DND-41 (cell line): ENCODE data around the gene KSR2.

Experiments
- ATAC-seq: fragments of 200-7000 bp; cut with Tn5 transposase; 3 replicates; pipeline ENCODE4 v1.9.1; 2021; ENCODE audit warnings: low read depth; ENCODE audit not compliant: insufficient read depth
- DNase-seq: peaks from one replicate; pipeline ENCODE4 v3.0.0-alpha.2; 2020
- H2AFZ ChIP-seq: 2 replicates; pipeline ENCODE4 v1.6.0; 2012; ENCODE audit warnings: low read depth, low read length
- H3K27ac ChIP-seq: 2 replicates; pipeline ENCODE4 v1.5.1; 2012; ENCODE audit warnings: low read length, inconsistent platforms
- H3K27me3 ChIP-seq: fragments of 200-600 bp; sonication (generic); 2 replicates; pipeline ENCODE4 v1.6.0; 2012; ENCODE audit warnings: low read length, mild to moderate bottlenecking, inconsistent platforms; ENCODE audit not compliant: insufficient read depth, poor library complexity
- H3K36me3 ChIP-seq: 2 replicates; pipeline ENCODE4 v1.5.1; 2012; ENCODE audit warnings: low read length, inconsistent platforms; ENCODE audit not compliant: insufficient read depth
- H3K4me1 ChIP-seq: 2 replicates; pipeline ENCODE4 v1.5.1; 2012; ENCODE audit warnings: mild to moderate bottlenecking, low read length; ENCODE audit not compliant: insufficient read depth
- H3K4me2 ChIP-seq: 2 replicates; pipeline ENCODE4 v1.6.0; 2012; ENCODE audit warnings: mild to moderate bottlenecking, moderate library complexity, low read length, inconsistent platforms; ENCODE audit not compliant: insufficient read depth
- H3K4me3 ChIP-seq, 2 experiments: fragments of 200-600 bp in 1 of 2; shearing (Covaris generic) in 1 of 2; 2 replicates each; pipeline ENCODE4 v1.5.1; 2012 to 2016; ENCODE audit warnings: inconsistent platforms in 2 of 2, low read length in 2 of 2, mild to moderate bottlenecking in 2 of 2, low read depth in 1 of 2, moderate library complexity in 1 of 2
- H3K79me2 ChIP-seq: 2 replicates; pipeline ENCODE4 v1.6.0; 2012; ENCODE audit warnings: low read length, inconsistent platforms; ENCODE audit not compliant: insufficient read depth
- H3K9ac ChIP-seq: 2 replicates; pipeline ENCODE4 v1.6.0; 2012; ENCODE audit warnings: low read depth, mild to moderate bottlenecking, inconsistent platforms, low read length, moderate library complexity
- H3K9me3 ChIP-seq: 2 replicates; pipeline ENCODE4 v1.5.1; 2012; ENCODE audit warnings: low read length, moderate library complexity, mild to moderate bottlenecking, inconsistent platforms; ENCODE audit not compliant: insufficient read depth, severe bottlenecking
- H4K20me1 ChIP-seq: 2 replicates; pipeline ENCODE4 v1.6.0; 2012; ENCODE audit warnings: low read length; ENCODE audit not compliant: insufficient read depth
- EZH2 ChIP-seq: IDR thresholded peaks from 3 replicates; pipeline ENCODE4 v1.6.1; 2012; ENCODE audit warnings: borderline replicate concordance, low read depth, mild to moderate bottlenecking, moderate library complexity, low read length, inconsistent platforms; ENCODE audit not compliant: severe bottlenecking
- TF ChIP-seq, protein P1 (sequence below): IDR thresholded peaks from 2 replicates; pipeline ENCODE4 v1.5.1; 2012; ENCODE audit warnings: borderline replicate concordance, low read length, moderate library complexity, mild to moderate bottlenecking; ENCODE audit not compliant: poor library complexity, severe bottlenecking; ENCODE audit errors: extremely low read depth

Gene KSR2

DNA sequence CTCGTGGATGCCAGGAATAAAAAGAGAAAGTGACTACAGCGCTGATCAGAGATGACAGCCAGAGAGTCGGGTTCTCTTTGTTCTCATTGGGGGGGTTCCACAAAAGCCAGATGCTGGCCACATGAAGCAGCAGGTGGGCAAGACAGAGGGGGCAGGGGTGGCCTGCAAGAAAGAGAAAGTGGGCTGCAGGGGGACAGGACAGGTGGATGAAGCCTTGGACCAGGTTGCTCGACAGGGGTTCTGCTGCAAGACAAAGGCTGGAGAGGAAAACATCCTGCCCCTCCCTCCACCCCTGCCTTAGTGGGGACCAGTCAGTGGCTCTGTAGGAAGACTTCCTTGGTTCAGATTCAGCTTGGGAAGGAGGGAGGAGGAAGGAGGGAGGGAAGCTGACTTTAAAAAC, 126.2 kb downstream of the KSR2 start:
- Histone ChIP-seq H3K9me3 (peaks cover 5% of the 10 kb centered on the region), H3K9ac (no peak overlapping the region), H3K4me1 (no peaks in the 10 kb centered on the region), H4K20me1 (no peaks in the 10 kb centered on the region), H3K27me3 (peaks cover 11% of the 10 kb centered on the region), H3K4me2 (no peak overlapping the region), H2AFZ (no peak overlapping the region), H3K27ac (no peak overlapping the region), H3K79me2 (no peaks in the 10 kb centered on the region), H3K36me3 (no peaks in the 10 kb centered on the region), H3K4me3 (no peak overlapping the region)
- TF ChIP-seq, protein P1, sequence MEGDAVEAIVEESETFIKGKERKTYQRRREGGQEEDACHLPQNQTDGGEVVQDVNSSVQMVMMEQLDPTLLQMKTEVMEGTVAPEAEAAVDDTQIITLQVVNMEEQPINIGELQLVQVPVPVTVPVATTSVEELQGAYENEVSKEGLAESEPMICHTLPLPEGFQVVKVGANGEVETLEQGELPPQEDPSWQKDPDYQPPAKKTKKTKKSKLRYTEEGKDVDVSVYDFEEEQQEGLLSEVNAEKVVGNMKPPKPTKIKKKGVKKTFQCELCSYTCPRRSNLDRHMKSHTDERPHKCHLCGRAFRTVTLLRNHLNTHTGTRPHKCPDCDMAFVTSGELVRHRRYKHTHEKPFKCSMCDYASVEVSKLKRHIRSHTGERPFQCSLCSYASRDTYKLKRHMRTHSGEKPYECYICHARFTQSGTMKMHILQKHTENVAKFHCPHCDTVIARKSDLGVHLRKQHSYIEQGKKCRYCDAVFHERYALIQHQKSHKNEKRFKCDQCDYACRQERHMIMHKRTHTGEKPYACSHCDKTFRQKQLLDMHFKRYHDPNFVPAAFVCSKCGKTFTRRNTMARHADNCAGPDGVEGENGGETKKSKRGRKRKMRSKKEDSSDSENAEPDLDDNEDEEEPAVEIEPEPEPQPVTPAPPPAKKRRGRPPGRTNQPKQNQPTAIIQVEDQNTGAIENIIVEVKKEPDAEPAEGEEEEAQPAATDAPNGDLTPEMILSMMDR, result no peak
- no peak for TF ChIP-seq EZH2
- ATAC-seq (no peak), DNase-seq (no peak)

DNA sequence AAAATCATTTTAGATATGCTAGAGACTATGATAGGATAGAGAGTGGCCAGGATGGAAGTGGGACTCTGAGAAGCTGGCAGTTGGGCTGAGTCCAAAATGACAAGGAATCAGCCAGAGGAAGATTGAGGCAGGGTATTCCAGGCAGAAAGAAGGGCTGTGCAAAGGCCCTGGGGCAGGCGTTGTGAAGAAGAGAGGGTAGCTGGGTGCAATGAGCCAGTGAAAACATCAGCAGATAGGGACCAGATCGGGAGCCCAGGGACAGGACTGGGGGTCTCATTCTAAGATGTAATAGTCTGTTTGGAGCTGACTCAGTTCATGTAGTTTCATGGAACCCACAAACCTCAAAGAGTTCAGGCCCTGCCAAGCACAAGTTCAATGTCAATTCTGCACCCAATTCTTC, 126.6 kb downstream of the KSR2 start:
- Histone ChIP-seq H3K27ac (no peak overlapping the region), H3K4me2 (no peak overlapping the region), H2AFZ (no peak overlapping the region), H3K79me2 (no peaks in the 10 kb centered on the region), H3K36me3 (no peaks in the 10 kb centered on the region), H3K4me1 (no peaks in the 10 kb centered on the region), H3K4me3 (no peak overlapping the region), H3K9ac (no peak overlapping the region), H4K20me1 (no peaks in the 10 kb centered on the region), H3K9me3 (peaks cover 5% of the 10 kb centered on the region), H3K27me3 (peaks cover 8% of the 10 kb centered on the region)
- DNase-seq (no peak), ATAC-seq (no peak)
- TF ChIP-seq, protein P1, result no peak
- no peak for TF ChIP-seq EZH2

DNA sequence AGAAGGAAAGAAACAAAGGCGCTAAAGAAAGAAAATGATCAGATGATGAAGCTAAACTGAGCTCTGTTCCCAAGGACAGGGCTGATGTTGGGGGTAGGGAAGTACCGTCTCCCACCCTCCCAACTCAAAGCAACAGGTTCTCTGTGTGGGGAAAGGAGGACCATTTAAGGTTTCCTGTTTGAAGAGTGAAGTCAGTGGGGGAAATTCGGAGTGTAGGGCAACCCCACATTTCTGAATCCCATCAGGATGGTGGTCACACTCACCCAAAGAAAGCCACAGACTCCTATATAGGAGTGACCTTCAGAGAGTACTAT, 131.1 kb downstream of the KSR2 start:
- no peaks in the 10 kb centered on the region for H4K20me1 ChIP-seq
- ATAC-seq (no peak), DNase-seq (no peak)
- H3K27ac ChIP-seq, result no peak overlapping the region
- peaks cover 3% of the 10 kb centered on the region for H3K27me3 ChIP-seq
- no peaks in the 10 kb centered on the region for H3K9me3 ChIP-seq
- H3K9ac ChIP-seq, result no peak overlapping the region
- H3K4me3 ChIP-seq, result no peak overlapping the region
- H3K4me2 ChIP-seq, result no peak overlapping the region
- peaks cover 5% of the 10 kb centered on the region for H3K4me1 ChIP-seq
- H3K79me2 ChIP-seq, result no peaks in the 10 kb centered on the region
- H3K36me3 ChIP-seq, result no peaks in the 10 kb centered on the region
- H2AFZ ChIP-seq, result no peak overlapping the region
- TF ChIP-seq EZH2, result no peak
- TF ChIP-seq, protein P1, result no peak

DNA sequence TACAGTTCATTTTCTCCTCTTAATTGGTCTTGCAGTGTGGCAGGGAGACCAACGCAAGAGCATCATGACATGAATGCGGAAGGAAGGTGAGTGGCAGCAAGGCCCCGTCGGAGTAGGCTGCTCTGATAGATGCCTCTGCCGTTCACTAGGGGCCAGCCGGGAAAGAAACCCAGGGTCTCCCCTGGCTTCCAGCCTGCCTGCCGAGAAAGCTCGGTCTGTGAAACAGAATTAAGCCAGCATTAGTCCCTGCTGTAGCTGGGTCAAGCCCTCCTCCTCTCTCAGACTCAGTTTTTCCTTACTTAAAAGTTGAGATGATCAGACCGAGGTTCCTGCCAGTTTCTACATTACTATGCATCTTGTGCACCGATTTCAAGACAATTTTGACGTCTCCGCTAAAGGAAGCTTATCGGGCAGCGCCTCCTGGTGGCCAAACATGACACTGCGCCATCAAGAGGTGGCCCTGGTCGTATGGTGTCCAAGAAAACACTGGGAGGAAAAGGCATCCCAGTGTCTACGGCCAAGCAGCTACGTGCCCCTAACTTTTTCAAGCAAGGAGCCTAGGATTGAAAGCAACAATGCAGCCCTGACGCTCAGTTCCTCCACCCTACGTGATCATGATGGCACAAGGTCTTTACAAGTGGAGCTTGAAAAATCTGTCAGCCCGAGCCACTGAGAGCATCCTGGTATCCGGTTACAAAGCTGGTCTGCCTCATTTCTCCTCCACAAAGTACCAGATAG, 131.6 kb downstream of the KSR2 start:
- no peak overlapping the region for H3K27ac ChIP-seq
- H4K20me1 ChIP-seq, result no peaks in the 10 kb centered on the region
- no peaks in the 10 kb centered on the region for H3K9me3 ChIP-seq
- H3K27me3 ChIP-seq, result no peaks in the 10 kb centered on the region
- no peak overlapping the region for H3K9ac ChIP-seq
- TF ChIP-seq, protein P1, result peak; percentile 100
- TF ChIP-seq EZH2, result no peak
- no peaks in the 10 kb centered on the region for H3K36me3 ChIP-seq
- no peak overlapping the region for H2AFZ ChIP-seq
- no peak overlapping the region for H3K4me2 ChIP-seq
- DNase-seq (peak; percentile 77), ATAC-seq (peak; percentile 88)
- no peak overlapping the region for H3K4me3 ChIP-seq
- H3K79me2 ChIP-seq, result no peaks in the 10 kb centered on the region
- H3K4me1 ChIP-seq, result peaks cover 5% of the 10 kb centered on the region
